Islet of Langerhans (tissue), 1 donor: ENCODE results near the gene ADGRD1.

Experiments
- FAIRE-seq: peaks from one replicate; lab custom pipeline; 2011; peaks lifted over from hg19 to GRCh38; lab: Jason Lieb, UNC

ADGRD1 gene

GRCh38 chr12:131044760-131045381 lies 91.2 kb downstream of the ADGRD1 start:
- no peak for FAIRE-seq

GRCh38 chr12:131045705-131046460 lies 92.2 kb downstream of the ADGRD1 start:
- no peak for FAIRE-seq

- no peak for FAIRE-seq
Measured at GRCh38 chr12:131046813-131047788, 93.4 kb downstream of the ADGRD1 start.

- no peak for FAIRE-seq
Measured at GRCh38 chr12:131047789-131048610, 94.3 kb downstream of the ADGRD1 start.

GRCh38 chr12:131048611-131048990 lies 94.9 kb downstream of the ADGRD1 start:
- no peak for FAIRE-seq

GRCh38 chr12:131049002-131049401 lies 95.3 kb downstream of the ADGRD1 start:
- FAIRE-seq, result no peak

- no peak for FAIRE-seq
Measured at GRCh38 chr12:131049549-131050339, 96.0 kb downstream of the ADGRD1 start.

- no peak for FAIRE-seq
Measured at GRCh38 chr12:131050463-131051154, 96.9 kb downstream of the ADGRD1 start.

- FAIRE-seq, result no peak
Measured at GRCh38 chr12:131051155-131051473, 97.4 kb downstream of the ADGRD1 start.

- FAIRE-seq, result no peak
Measured at GRCh38 chr12:131052063-131052781, 98.5 kb downstream of the ADGRD1 start.

GRCh38 chr12:131052929-131053328 lies 99.2 kb downstream of the ADGRD1 start:
- FAIRE-seq, result no peak

GRCh38 chr12:131053567-131053966 lies 99.9 kb downstream of the ADGRD1 start:
- FAIRE-seq, result no peak

- FAIRE-seq, result no peak
Measured at GRCh38 chr12:131054345-131055092, 100.8 kb downstream of the ADGRD1 start.

- no peak for FAIRE-seq
Measured at GRCh38 chr12:131055093-131055465, 101.4 kb downstream of the ADGRD1 start.

GRCh38 chr12:131055596-131056233 lies 102.0 kb downstream of the ADGRD1 start:
- FAIRE-seq, result no peak

- no peak for FAIRE-seq
Measured at GRCh38 chr12:131056626-131057025, 102.9 kb downstream of the ADGRD1 start.

- no peak for FAIRE-seq
Measured at GRCh38 chr12:131057211-131057721, 103.6 kb downstream of the ADGRD1 start.

GRCh38 chr12:131057722-131058515 lies 104.2 kb downstream of the ADGRD1 start:
- no peak for FAIRE-seq
